Astrocyte (in vitro differentiated cells and primary cell): ENCODE data around the gene POFUT2.

Experiments
- CTCF ChIP-seq: IDR thresholded peaks from 2 replicates; pipeline ENCODE4 v1.5.1; 2011; ENCODE audit warnings: low read depth, mild to moderate bottlenecking, inconsistent platforms, low read length, moderate library complexity; ENCODE audit not compliant: insufficient read depth
- EZH2 ChIP-seq: IDR thresholded peaks from 2 replicates; pipeline ENCODE4 v1.6.1; 2012; ENCODE audit warnings: mild to moderate bottlenecking, low read length, inconsistent platforms; ENCODE audit not compliant: insufficient read depth

- TF ChIP-seq CTCF (no peak), EZH2 (no peak)
Measured at GRCh38 chr21:45252448-45252925, 35.2 kb downstream of the POFUT2 start.
